Activated T-helper 2 cell treated with anti-CD3 and anti-CD28 coated beads, Interferon-gamma antibody, Interleukin-2, Interleukin-4, amounts not matched to agents 10 μg/mL and 5 μg/mL and 100 μg/mL, durations not matched to agents 14 hours and 24 hours and 36 hours (primary cell): ENCODE measurements around the gene ZFYVE28. TPM values are rescaled to one million over a fixed set of nuclear protein-coding genes. Genes with fewer than 3 reads are reported as not detected.

Source experiments
- DNase-seq: peaks from one replicate; pipeline ENCODE4 v3.0.0; 2021; ENCODE audit warnings: low spot score
- H3K27ac Mint-ChIP-seq: one replicate; pipeline ENCODE4 v1.8.0; 2021; ENCODE audit warnings: mixed read lengths
- H3K27me3 Mint-ChIP-seq: one replicate; pipeline ENCODE4 v1.8.0; 2021; ENCODE audit warnings: low read depth, mixed read lengths
- H3K36me3 Mint-ChIP-seq: one replicate; pipeline ENCODE4 v1.8.0; 2021; ENCODE audit warnings: low read depth, mixed read lengths
- H3K4me1 Mint-ChIP-seq: one replicate; pipeline ENCODE4 v1.8.0; 2021; ENCODE audit warnings: low read depth, mixed read lengths
- H3K4me3 Mint-ChIP-seq: one replicate; pipeline ENCODE4 v1.8.0; 2021; ENCODE audit warnings: low read depth, mild to moderate bottlenecking, moderate library complexity, mixed read lengths
- H3K9me3 Mint-ChIP-seq: one replicate; pipeline ENCODE4 v1.8.0; 2021; ENCODE audit warnings: mixed read lengths
- intact Hi-C: fragments of 100-400 bp; cut with micrococcal nuclease; formaldehyde crosslinking; loops from one replicate; pipeline ENCODE4 v1.15.1; 2023
- total RNA-seq: library from RNA; stranded (reverse); gene quantifications from 2 replicates; pipeline ENCODE4 v1.2.3, GENCODE V29; 2022

The ZFYVE28 gene
- total RNA-seq, 1 donor from 2014 or later = 10.0 TPM

DNA sequence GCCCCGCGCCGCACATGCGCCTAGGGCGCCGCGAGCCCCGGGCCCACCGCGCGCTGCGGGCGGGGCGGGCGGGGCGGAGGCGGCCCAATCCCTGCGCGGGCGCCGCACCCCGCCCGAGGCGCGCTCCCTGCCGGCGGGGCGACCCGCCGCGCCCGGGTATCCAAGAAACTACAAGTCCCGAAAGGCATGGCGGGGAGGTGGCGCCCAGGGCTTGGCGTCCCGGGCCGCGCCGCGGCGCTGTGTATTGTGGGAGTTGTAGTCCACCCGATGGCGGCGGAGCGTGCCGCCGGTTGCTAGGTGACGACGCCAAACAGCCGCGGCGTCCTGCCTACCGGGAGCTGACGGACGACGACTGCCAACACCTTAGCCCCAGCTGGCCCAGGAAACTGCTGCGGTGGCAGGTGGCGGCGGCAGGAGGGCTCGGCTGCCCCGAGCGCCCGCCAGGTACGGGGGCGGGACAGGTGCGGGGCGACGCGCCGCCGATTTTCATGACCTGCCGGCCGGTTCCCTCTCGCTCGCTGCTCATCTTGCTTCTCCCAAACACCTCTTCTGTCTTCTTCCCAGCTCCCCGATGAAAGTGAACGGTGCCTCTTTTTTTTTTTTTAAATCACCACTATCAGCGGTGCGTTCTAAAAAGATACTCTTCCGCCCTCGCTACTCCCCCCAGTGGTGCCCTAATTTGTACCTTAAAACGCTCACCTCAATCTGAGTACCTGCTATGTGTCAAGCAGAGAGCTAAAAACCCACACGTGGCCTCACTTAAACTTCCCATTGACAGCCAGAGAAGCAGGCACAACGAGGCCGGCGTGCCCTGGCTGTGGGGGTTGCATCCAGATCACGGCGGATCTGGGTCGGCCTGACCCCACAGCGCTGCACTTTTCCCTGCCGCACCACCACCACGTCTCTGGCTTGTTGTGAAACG lies 466 bp upstream of the ZFYVE28 start, which contains the start of gene CFAP99:
TSS of gene CFAP99 (plus strand) at position 306 of the 922 bp plus-strand sequence.
- Mint-ChIP-seq H3K4me3 (peak within 1 kb of the TSS; percentile 88), H3K27ac (peak within 1 kb of the TSS; percentile 15), H3K36me3 (peaks cover 5% of the 10 kb centered on the region), H3K27me3 (peaks cover 48% of the 10 kb centered on the region), H3K9me3 (no peaks in the 10 kb centered on the region), H3K4me1 (peaks cover 31% of the 10 kb centered on the region)
- intact Hi-C loops = loop anchor here (1.0 to 10.0 kb wide), 7 partner anchors 50 to 876 kb away; partner anchors contain the start of genes GRK4, HAUS3, LETM1 and MXD4
- peak; percentile 94 for DNase-seq

- intact Hi-C loops = loop anchor here (10.0 kb wide), 1 partner anchor 878 kb away; the partner anchor contains the start of gene RGS12
- H3K27me3 Mint-ChIP-seq = peaks cover 44% of the 10 kb centered on the region
- H3K9me3 Mint-ChIP-seq = no peaks in the 10 kb centered on the region
- DNase-seq = no peak
- peak overlapping the region; percentile 88 for H3K4me3 Mint-ChIP-seq
- H3K36me3 Mint-ChIP-seq = peaks cover 5% of the 10 kb centered on the region
- H3K4me1 Mint-ChIP-seq = peaks cover 47% of the 10 kb centered on the region
- H3K27ac Mint-ChIP-seq = no peak overlapping the region
Observed at GRCh38 chr4:2417226-2417764, 1.1 kb downstream of the ZFYVE28 start.

- DNase-seq = no peak
- H3K27me3 Mint-ChIP-seq = peaks cover 40% of the 10 kb centered on the region
- peaks cover 53% of the 10 kb centered on the region for H3K4me1 Mint-ChIP-seq
- H3K27ac Mint-ChIP-seq = no peak overlapping the region
- intact Hi-C loops = loop anchor here (10.0 kb wide), 1 partner anchor 878 kb away; the partner anchor contains the start of gene RGS12
- H3K9me3 Mint-ChIP-seq = no peaks in the 10 kb centered on the region
- peak overlapping the region; percentile 59 for H3K4me3 Mint-ChIP-seq
- peaks cover 5% of the 10 kb centered on the region for H3K36me3 Mint-ChIP-seq
Observed at GRCh38 chr4:2416564-2417225, 1.8 kb downstream of the ZFYVE28 start.

- Mint-ChIP-seq H3K27ac (no peak overlapping the region), H3K9me3 (no peaks in the 10 kb centered on the region), H3K4me1 (peaks cover 60% of the 10 kb centered on the region), H3K36me3 (peaks cover 5% of the 10 kb centered on the region), H3K27me3 (peaks cover 35% of the 10 kb centered on the region), H3K4me3 (peak overlapping the region; percentile 59)
- intact Hi-C loops = loop anchor here (10.0 kb wide), 1 partner anchor 879 kb away; the partner anchor contains the start of gene RGS12
- no peak for DNase-seq
Observed at GRCh38 chr4:2415881-2416563, 2.4 kb downstream of the ZFYVE28 start.

DNA sequence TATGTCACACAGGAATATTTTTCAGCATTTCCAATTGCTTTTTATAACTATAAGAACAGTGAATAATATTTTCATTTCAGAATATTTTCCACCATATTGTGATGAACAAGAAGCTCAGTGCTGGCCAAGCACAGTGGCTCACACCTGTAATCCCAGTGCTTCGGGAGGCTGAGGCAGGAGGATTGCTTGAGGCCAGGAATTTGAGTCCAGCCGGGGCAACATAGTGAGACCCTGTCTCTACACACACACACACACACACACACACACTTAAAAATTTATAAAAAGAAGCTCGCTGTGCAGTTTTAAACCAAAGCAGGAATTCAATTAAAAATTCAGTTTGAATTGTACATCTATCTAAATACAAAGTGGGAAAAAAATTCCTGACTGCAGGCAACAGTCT lies 3.2 kb downstream of the ZFYVE28 start:
- H3K27me3 Mint-ChIP-seq = peaks cover 27% of the 10 kb centered on the region
- H3K4me1 Mint-ChIP-seq = peaks cover 63% of the 10 kb centered on the region
- intact Hi-C loops = loop anchor here (10.0 kb wide), 1 partner anchor 880 kb away; the partner anchor contains the start of gene RGS12
- H3K9me3 Mint-ChIP-seq = no peaks in the 10 kb centered on the region
- no peak overlapping the region for H3K4me3 Mint-ChIP-seq
- DNase-seq = no peak
- no peak overlapping the region for H3K27ac Mint-ChIP-seq
- H3K36me3 Mint-ChIP-seq = peaks cover 5% of the 10 kb centered on the region

DNA sequence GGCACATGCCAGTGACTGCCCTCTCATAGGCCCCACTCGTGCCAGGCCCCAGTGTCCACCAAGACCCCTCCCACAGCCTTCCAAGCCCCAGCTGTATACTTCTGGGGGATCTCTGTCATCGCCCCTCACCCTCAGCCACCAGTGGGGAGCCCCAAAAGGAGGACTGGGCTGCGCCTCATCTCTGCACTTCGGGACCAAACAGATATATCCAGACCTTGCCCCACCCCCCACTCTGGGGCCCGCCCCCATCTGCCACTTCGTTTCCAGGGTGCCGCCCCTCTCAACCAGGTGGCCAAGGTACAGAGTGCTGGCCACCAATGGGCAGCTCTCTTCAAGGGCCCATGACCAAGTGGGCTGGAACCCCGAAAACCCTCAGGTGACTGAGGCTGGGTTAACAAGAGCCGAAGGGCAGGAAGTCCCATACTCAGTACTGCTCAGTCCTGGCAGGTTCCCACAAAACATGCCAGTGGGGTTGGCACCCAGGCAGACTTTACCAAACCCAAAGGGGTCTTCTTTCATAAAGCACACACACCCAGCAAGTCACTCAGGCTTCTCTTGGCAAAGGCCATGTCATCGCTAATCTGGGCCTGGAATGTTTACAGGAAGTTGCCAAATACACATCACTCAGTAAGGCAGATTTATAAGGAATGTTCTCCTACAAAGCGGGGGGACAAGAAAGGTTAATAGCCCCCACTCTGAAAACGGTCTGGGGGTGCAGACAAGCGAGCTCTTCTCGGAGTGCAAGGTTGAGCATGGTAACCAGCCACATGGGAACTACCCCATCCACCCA lies 4.4 kb downstream of the ZFYVE28 start:
- Mint-ChIP-seq H3K4me1 (peaks cover 54% of the 10 kb centered on the region), H3K4me3 (peak overlapping the region; percentile 74), H3K36me3 (peaks cover 5% of the 10 kb centered on the region), H3K27ac (peak overlapping the region; percentile 96), H3K27me3 (peaks cover 15% of the 10 kb centered on the region), H3K9me3 (no peaks in the 10 kb centered on the region)
- intact Hi-C loops = loop anchor here (1.0 to 10.0 kb wide), 6 partner anchors 122 to 881 kb away; partner anchors contain the start of genes FAM193A, HAUS3, MXD4 and NSD2
- no peak for DNase-seq

DNA sequence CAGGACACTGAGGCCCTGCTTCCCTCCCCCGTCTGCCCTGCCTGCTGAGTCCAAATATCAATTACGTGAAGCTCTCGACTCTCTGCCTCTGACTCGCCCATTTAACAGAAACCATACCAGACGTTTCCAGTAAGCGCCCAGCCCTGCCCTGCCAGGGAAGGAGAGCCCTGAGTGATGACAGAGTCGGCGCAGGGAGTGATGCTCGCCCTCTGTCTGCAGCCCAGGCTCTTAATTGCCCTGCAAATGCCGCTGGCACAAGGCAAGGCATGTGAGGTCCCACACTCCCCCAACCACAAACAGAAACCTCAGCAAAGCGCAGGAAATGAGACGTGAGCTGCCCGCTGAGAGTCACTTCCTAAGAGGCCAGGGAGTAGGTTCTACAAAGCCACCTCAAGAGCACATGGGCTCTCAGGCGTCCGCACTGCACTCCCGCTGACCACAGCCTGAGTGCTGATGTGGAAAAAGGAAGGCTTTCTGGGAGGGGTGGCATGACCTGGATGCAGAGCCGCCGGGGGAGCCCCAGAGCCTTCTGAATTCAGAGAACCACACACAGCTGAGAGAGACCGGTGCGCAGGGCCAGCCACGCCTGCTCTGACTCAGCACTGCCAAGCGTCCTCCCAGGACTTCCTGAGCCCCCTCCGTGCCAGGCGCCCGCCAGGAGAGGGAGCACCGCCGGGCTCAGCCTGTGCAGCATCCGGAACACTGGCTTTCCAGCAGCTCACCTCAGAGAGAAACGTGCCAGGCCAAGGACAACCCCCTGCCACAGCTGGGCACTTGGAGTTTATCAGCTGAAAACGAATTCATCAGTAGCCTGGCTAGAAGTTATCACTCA lies 5.3 kb downstream of the ZFYVE28 start:
- intact Hi-C loops = loop anchor here (1.0 to 10.0 kb wide), 6 partner anchors 123 to 882 kb away; partner anchors contain the start of genes FAM193A, HAUS3, MXD4 and NSD2
- Mint-ChIP-seq H3K4me1 (peaks cover 57% of the 10 kb centered on the region), H3K27me3 (peaks cover 14% of the 10 kb centered on the region), H3K36me3 (peaks cover 5% of the 10 kb centered on the region), H3K4me3 (peak overlapping the region; percentile 74), H3K27ac (peak overlapping the region; percentile 96), H3K9me3 (no peaks in the 10 kb centered on the region)
- peak; percentile 91 for DNase-seq

DNA sequence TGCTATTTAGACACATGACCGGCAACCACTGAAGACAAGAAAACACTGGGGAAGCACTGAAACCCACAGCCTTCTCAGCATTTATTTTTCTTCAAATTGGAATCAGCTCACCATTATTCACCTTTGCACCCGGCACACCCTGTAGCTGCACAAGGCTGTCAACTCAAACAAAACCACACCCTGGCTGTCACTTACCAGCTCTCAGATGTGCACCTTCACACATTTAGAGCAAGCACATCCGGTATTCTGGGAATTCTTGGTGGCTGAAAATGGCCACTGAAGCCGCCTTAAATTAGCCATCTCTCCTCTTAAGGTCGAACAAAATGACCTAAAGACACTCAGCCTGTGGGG lies 5.9 kb downstream of the ZFYVE28 start:
- peak; percentile 71 for DNase-seq
- Mint-ChIP-seq H3K9me3 (no peaks in the 10 kb centered on the region), H3K27ac (peak overlapping the region; percentile 96), H3K27me3 (peaks cover 9% of the 10 kb centered on the region), H3K4me3 (peak overlapping the region; percentile 74), H3K4me1 (peaks cover 59% of the 10 kb centered on the region), H3K36me3 (peaks cover 5% of the 10 kb centered on the region)
- intact Hi-C loops = loop anchor here (2.0 to 10.0 kb wide), 3 partner anchors 130 to 882 kb away; partner anchors contain the start of genes NSD2 and RGS12

DNA sequence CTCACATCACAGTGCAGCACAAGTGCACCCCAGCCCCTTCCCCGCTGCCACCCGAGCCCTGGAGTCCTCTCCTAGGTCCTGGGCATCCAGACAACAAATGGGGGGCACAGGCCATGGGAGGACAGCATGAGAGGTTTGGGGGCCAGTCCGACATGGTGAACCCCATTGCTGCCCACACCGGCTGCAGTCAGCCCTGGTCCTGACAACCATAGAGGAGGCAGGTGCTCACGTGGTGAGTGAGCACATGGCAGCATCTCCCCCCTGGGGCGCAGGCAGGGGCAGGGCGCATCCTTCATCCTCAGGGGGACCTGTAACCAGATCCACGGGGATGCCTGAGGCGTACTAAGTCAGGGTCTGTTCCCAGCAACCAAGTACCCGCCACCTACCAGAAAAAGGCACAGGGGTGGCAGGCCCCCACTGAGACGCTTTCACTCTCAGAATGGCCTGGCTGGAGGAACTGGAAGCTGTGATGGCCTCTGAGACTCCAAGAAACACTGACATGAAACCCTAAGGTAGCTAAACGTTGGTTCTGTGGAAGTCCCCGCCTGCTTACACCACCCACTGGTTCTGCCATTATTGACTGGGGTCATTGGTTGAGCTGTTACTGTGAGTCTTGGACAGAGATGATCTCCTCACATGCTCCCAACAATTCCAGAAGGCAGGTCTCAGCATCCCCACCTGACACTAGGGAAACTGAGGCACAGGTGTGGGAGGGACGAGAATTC lies 6.5 kb downstream of the ZFYVE28 start:
- H3K4me3 Mint-ChIP-seq = peak overlapping the region; percentile 74
- intact Hi-C loops = loop anchor here (2.0 to 10.0 kb wide), 3 partner anchors 129 to 883 kb away; partner anchors contain the start of genes NSD2 and RGS12
- H3K27me3 Mint-ChIP-seq = peaks cover 8% of the 10 kb centered on the region
- H3K9me3 Mint-ChIP-seq = no peaks in the 10 kb centered on the region
- DNase-seq = no peak
- peak overlapping the region; percentile 96 for H3K27ac Mint-ChIP-seq
- H3K36me3 Mint-ChIP-seq = peaks cover 5% of the 10 kb centered on the region
- peaks cover 62% of the 10 kb centered on the region for H3K4me1 Mint-ChIP-seq

DNA sequence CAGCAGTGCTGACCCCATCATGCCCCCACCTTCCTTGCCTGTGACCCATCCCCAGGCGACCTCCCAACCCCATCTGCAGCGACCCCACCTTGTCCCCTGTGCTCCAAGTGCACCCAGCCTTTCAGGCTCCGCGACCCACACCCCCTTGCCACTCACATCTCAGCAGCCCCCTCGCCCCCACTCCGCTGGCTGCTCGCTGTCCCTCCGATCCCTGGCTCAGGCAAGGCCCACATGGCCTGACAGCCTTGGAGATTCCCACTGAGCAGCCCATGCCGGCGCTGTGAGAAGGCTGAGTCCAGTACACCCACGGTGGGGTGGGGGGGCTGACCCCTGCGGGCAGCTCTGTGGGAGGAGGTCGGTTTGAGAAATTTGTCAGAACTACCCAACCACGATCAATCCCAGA lies 9.1 kb downstream of the ZFYVE28 start:
- no peaks in the 10 kb centered on the region for H3K27me3 Mint-ChIP-seq
- no peak overlapping the region for H3K4me3 Mint-ChIP-seq
- intact Hi-C loops = no loop called here
- peaks cover 52% of the 10 kb centered on the region for H3K4me1 Mint-ChIP-seq
- H3K27ac Mint-ChIP-seq = no peak overlapping the region
- no peak for DNase-seq
- H3K36me3 Mint-ChIP-seq = no peaks in the 10 kb centered on the region
- no peaks in the 10 kb centered on the region for H3K9me3 Mint-ChIP-seq
